Stimulated activated CD8-positive, alpha-beta memory T cell treated with anti-CD3 and anti-CD28 coated beads, Interleukin-4, amount 100 ng/mL, for 1 hour (primary cell): ENCODE results near the gene SLC25A22.
A peak's percentile ranks its signal among the peaks of the same experiment; 100 is the strongest.

Experiments
- DNase-seq, 2 donors: peaks; one replicate each; pipeline ENCODE4 v3.0.0-alpha.2; 2020; ENCODE audit warnings: low read depth in 2 of 2, low spot score in 1 of 2

SLC25A22 gene

DNA sequence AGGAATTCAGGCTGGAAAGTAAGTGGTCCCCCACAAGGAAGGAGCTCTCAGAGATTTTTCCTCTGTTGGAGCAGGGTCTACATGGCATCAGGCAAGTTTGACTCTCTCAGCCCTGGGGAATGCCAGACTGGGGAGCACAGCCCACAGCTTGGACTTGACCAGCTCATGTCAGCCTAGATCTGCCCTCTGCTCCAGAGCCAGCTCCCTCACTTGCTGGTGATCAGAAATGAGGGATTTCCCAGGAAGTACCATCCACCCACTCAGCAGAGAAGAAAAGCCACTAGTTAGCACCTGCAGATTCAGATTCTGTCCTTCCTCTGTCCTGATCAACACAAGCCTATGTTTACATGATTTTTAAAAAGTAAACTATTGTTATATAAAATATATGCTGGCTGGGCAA is 37.8 kb downstream of the SLC25A22 start:
- no peak for DNase-seq

DNA sequence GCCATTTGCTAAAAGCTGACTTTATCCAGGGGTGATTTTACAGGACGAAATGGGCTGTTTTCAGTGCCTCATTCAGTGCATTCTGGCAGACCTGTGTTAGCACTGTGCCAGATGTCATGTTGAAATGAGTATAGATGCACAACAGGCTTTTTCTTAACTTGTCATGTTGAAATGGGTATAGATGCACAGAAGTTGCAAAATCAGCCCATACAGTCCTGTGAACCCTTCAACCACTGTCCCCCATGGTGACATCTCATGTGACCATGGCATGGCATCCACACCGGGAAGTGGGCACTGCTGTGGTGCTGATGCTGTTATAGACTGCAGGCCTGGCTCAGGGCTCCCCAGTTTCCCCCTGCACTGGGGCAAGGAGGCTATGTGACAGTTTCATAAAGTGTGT is 48.4 kb downstream of the SLC25A22 start:
- no peak for DNase-seq

- no peak for DNase-seq
Observed at GRCh38 chr11:748007-748359, 50.1 kb downstream of the SLC25A22 start.

DNA sequence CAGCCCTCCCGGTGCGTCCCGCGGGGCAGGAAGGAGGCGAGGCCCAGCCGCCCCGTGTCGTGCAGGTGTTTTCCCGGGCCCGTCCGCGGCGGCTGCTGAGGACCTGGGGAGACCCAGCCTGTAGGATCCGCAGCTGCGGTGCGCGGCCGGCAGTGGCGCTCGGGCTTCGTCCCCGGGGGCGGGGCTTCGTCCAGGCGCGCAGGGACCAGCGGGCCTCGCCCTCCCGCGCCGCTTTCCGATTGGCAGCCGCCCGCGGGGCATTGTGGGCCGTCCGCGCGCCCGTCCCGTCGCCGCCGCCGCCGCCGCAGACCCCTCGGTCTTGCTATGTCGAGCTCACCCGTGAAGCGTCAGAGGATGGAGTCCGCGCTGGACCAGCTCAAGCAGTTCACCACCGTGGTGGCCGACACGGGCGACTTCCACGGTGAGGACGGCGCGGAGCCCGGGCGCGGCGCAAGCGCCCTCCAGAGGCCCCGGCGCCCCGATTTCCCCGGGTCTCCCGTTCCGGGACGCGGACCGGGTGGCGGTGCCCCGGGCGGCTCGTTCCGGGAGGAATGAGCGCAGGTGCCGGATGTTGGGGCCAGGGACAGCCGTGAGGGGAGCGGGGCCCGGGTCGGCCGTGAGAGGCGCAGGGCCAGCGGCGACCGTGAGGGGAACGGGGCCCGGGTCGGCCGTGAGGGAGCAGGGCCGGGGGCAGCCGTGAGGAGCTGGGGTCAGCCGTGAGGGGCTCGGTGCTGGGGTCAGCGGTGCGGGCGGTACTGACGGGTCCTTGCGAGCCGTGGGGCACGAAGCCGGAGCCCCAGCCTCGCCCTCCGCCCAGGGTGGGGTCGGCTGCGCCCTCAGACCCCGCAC is 50.7 kb downstream of the SLC25A22 start, which contains the start of gene TALDO1:
Gene TALDO1 (plus strand): TSS at position 307 of the 849 bp plus-strand sequence. CDS start 18 bp downstream, at position 325.
- DNase-seq: peak; percentile 53 to 60

DNA sequence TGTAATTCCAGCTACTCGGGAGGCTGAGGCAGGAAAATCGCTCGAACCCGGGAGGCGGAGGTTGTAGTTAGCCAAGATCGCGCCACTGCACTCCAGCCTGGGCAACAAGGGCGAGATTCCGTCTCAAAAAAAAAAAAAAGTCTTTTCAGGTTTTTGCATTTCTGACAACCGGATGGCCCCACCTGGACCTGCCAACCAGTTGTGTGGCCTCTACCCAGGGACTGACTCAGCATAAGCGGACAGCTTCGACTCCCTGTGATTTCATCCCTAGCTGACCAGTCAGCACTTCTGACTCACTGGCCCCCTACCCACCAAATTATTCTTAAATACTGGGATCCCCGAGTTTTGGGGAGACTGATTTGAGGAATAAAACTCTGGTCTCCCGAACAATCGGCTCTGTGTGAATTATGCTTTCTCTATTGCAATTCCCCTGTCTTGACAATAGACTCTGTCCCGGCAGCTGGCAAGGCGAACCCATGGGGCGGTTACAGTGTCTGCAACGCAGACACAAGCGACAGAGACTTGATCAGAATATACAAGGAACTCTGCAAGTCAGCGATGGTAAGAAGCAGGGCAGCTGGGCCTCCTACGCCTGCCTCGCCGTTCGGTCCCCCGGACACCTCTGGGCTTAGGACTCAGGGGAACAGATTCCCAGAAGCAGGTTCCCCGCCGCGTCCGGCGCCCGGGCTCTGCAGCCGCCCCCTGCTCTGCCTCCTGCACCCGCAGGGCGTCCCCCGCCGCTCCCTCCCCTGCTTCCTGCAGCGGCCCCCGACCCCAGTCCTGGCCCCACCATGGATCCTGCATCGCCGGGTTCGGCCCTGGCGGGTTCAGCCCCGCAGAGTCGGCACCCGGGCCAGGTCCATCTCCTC is 51.6 kb downstream of the SLC25A22 start:
- no peak for DNase-seq

GRCh38 chr11:745428-745827 is 52.7 kb downstream of the SLC25A22 start:
- DNase-seq: no peak

DNA sequence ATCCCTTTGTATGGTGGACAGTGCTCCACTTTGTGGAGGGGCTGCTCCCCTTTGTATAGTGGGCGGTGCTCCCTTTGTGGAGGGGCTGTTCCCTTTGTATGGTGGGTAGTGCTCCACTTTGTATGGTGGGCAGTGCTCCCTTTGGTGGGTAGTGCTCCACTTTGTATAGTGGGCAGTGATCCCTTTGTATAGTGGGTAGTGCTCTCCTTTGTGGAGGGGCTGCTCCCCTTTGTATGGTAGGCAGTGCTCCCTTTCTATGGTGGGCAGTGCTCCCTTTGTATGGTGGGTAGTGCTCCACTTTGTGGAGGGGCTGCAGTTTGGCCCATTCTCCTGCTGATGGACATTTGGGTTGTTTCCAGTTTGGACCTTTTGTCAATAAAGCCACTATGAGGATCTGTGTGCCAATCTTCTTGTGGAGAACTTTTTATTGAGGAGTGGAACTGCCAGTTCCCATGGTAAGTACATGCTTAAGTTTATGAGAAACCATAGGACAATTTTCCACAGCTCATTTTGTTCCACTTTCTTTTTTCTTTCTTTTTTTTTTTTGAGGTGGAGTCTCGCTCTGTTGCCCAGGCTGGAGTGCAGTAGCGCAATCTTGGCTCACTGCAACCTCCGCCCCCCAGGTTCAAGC is 55.4 kb downstream of the SLC25A22 start:
- DNase-seq: no peak

DNA sequence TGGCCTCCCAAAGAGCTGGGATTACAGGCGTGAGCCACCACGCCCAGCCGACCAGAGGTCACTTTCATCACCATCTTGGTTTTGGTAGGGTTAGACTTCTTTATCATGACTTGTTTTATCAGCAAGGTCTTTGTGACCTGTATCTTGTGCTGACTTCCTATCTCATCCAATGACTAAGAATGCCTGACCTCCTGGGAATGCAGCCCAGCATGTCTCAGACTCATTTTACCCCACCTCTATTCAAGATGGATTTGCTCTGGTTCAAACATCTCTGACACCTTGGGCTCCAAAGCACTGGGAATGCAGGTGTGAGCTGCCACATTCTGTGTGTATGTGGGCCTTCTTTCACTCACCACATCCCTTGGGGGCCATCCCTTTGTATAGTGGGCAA is 55.9 kb downstream of the SLC25A22 start:
- no peak for DNase-seq
